Measurements from ENCODE around the gene FGGY. TPM values are rescaled to one million over a fixed set of nuclear protein-coding genes. Genes with fewer than 3 reads are reported as not detected.
"Not testable (repeated sequence)": the region's sequence is repeated elsewhere in the genome, so short reads cannot be mapped to it uniquely, and the experiment has no call there.

Gene FGGY
- polyA plus RNA-seq, 10 donors = 9.1 to 15.3 (median 12.5) TPM

DNA sequence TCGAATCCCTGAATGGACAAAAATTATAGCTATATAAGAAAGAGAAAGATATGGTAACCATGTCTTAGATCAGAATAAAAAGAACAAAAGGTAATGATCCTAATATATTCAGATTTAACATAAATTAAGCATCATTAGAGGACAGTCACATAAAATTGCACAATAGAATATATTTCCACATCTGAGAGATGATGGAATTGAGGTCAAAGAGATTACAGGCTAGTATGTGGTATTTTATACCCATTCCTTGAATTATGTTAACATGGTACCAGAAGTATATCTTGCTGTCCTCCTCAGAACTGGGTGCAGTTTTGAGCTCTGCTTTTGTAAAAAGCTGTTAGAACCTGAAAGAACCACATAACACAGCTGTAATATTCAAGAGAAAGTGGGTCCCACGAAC, 272.3 kb downstream of the FGGY start:
- DNase-seq = no peak

DNA sequence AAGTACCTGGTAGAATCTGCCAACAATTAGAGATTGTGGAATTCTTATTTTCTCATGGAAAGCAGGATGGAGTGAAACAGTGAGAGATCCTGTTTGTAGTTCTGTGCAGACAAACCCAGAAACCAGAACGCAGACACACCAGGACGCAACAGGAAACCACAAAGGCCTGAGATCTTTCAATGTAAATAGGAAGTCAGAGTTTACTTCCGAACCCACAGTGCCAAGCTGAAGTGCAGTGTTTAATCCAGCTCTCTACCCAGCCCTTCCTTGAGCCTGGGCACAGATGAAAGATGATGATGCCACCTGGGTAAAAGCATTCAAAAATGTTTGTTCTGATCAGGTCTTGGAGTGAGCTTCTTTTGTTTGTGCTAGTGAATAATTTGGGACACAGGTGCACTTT, 273.6 kb downstream of the FGGY start:
- no peak for DNase-seq

- no peak for DNase-seq
Measured at GRCh38 chr1:59574085-59574484, 277.2 kb downstream of the FGGY start.

GRCh38 chr1:59577774-59578173, 280.9 kb downstream of the FGGY start:
- no peak for DNase-seq

- DNase-seq = no peak
Measured at GRCh38 chr1:59579222-59579621, 282.3 kb downstream of the FGGY start.

GRCh38 chr1:59580257-59580656, 283.4 kb downstream of the FGGY start:
- DNase-seq = no peak

GRCh38 chr1:59592410-59592809, 295.5 kb downstream of the FGGY start:
- DNase-seq = not testable (repeated sequence)

DNA sequence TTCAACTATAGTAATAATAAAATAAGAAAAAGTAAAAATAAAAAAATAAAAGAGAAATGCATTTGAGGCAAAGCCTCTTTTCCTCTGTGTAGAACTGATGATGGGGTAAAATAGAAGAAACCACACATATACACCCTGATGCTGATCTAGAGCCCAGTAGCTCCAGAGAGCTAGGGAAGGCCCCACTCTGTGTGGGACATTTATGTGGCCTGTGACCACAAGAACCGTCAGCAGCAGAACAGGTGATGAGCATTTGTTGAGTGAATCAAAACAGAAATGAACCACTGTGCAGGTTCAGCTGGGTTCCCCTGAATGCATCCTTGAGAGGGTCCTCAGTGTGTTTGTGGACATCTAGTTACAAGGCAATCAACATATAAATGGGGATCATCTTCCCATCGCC, 296.0 kb downstream of the FGGY start:
- no peak for DNase-seq

DNA sequence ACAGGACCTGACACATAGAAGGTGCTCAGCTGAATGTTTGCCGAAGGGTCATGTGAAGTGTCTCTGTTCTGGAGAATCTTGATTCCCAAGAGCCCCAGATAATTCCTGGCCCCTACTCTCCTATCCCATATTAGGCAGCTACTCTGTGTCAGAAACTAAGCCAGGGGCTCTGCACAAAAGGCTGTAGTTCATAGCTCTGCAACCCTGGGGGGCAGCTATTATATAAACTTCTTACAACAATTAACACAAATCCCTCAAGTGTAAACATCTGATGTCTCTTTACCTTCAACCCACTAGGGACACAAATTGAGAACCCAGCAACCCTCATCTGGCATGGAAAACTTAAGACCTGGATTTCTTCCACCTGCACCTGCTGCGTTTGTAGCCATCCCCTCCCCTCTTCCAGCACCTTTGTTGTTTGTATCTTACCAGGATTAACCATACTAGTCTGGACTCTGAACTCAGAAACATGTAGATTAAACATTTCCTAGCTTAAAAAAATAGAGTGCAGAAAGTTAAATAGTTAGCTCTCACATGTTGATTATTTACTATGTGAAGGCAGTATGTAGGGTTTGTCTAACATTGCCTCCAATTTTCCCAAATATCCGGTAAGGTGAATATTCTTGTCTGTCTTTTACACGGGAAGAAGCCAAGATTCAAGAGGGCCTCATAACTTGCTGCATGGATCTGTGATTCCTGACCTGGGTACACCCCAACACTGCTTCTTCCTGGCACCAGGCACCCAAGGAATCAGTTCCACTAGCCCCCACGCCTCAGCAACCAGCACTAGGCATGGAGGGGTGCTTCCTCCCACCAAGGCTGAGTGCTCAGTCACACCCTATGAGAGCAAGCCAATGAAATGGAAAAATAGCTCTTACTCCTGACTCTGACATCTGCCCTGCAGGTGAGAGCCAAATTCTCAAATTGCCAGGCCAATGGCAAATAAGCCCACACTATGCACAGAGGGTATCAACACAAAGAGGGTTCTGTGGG, 297.2 kb downstream of the FGGY start:
- no peak for DNase-seq

DNA sequence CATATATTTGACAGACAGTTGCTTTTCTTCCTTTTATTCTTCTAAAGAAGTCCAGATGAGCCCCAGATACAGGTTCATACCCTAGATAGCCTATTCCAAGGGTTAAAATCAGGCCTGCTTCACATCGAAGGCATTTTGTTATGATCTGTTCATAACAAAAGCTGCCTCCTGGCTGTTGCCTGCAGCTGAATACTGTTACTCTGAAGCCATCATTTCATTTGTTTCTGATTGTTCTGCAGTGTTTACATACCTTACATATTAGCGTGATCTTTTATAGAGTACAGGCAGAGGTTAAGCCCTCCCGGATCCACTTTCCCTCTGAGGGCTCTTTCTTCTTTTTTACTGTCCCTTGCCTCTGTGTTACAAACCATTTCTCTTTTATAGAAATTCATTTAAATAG, 298.9 kb downstream of the FGGY start:
- peak in 2 of 3 donors; percentile 12 to 30 for DNase-seq

DNA sequence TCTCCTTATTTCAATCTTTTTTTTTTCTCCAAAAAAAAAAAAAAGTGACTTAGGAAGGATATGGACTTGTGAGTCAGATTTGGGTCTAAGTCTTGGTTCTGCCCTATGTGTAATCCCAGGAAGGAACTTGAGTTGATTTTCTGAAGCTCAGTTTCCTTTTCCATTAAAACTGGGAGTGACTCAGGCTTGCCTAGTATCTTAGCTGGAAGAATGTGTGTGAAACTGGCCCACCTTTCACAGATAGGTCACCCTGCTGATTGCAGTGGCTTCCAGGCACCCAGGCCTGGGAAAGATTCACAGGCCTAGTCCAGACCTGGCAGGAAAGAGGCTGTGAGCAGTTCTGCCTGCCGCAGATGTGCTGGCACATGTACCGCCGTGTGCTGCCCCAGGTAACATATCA, 299.5 kb downstream of the FGGY start:
- DNase-seq = peak in 1 of 3 donors; percentile 21

GRCh38 chr1:59596956-59597355, 300.1 kb downstream of the FGGY start:
- no peak for DNase-seq

DNA sequence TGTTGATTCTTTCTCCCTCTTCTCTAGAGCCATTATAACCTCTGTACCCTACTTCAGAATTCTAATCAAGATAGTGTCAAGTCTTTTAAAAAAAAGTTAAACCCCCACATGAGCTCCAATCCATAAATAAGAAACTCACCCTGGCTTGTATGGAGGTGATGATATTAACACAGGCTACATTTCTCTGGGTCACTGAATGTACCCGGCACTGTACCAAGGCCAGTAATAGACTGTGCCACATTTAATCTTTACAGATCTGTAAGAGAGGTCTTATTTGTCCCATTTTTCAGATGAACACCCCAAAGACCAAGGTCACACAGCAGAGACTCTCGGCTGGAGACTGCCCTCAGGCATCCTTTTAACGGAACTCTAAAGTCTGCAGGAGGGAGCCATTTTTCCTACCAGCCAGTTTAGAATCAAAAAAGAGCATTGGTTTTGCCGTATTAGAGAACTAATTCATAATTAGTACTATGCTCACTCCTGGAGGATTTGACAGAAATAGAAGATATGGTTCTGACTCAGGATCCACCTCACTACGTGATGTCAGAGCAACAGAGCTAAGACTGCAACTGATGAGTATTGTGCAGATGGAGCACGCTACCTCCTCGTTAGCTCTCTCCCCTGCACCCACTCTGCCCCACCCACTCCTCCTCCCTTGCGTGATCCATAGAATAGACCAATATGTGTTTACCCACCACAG, 300.7 kb downstream of the FGGY start:
- DNase-seq = peak in 1 of 3 donors; percentile 5

GRCh38 chr1:59598120-59598440, 301.2 kb downstream of the FGGY start:
- peak in 1 of 3 donors; percentile 32 for DNase-seq

GRCh38 chr1:59601041-59601441, 304.1 kb downstream of the FGGY start:
- no peak for DNase-seq

- DNase-seq = no peak
Measured at GRCh38 chr1:59601811-59602210, 304.9 kb downstream of the FGGY start.

DNA sequence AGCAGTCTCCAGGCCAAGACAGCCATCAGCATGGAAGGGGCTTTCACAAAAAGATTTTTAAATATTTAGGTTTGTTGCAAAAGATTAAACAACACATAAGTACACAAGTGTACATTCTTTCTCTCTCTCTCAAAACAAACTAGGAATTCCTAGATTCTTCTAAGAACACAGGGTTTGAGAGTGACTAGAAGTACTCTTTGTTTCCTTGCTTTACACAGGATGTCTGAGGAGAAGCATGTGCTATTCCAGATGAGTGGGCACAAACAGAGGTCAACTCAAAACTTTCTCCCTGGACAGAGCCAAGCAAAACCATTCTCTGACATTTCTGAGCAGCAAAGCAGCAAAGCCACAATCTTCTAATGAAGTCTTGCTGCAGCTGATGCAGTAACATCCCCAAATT, 307.3 kb downstream of the FGGY start:
- DNase-seq = no peak

- DNase-seq = no peak
Measured at GRCh38 chr1:59605184-59605583, 308.3 kb downstream of the FGGY start.

DNA sequence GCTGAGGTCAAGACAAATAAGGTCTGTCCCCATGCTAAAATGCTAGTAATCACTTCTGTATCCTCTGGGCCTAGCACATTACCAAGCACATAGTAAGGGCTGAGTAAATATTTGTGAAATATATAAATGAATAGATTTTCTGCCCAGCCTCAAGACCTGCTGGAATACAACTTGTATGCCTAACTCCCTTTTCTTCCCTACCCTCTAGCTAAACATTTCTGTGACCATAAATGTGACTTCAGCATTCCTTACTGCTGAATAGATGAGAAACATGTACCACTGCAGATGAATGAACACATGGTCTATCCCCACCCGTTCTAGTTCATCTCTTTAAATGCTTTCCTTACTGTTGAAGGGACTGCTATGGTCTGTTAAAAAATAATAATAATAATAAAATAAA, 308.9 kb downstream of the FGGY start:
- DNase-seq = no peak

- no peak for DNase-seq
Measured at GRCh38 chr1:59609245-59609644, 312.4 kb downstream of the FGGY start.

DNA sequence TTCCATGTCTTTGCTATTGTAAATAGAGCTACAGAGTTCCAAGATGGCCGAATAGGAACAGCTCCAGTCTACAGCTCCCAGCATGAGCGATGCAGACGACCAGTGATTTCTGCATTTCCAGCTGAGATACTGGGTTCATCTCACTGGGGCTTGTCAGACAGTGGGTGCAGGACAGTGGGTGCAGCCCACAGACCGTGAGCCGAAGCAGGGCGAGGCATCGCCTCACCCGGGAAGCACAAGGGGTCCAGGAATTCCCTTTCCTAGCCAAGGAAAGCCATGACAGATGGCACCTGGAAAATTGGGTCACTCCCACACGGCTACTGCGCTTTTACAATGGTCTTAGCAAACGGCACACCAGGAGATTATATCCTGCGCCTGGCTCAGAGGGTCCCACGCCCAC, 313.6 kb downstream of the FGGY start:
- not testable (repeated sequence) for DNase-seq

DNA sequence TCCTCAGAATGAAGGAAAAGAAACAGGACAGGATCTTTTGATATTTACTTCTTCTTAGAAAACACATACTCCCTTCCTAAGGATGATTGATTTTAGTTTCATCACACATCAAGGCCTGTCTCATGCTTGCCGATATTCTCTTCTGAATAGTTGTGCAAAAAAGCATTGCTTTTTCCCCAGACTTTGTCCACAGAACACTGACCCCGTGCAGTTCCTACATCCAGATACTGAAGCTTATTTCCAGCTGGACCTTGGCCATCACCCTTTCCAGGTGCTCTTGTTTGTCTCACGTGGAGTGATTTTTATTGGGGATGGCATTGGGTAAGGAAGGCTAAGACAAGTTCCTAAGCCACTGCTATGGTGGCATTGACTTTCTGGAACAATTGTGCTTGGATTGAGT, 320.5 kb downstream of the FGGY start:
- no peak for DNase-seq

GRCh38 chr1:59619557-59619956, 322.7 kb downstream of the FGGY start:
- DNase-seq = no peak

Data from muscle of back (tissue), 11 donors.